Mammary epithelial cell (primary cell): ENCODE measurements around the gene UQCRFS1.

Experiments used
- CTCF ChIP-seq, 2 donors: IDR thresholded peaks in 1 of 2; conservative IDR thresholded peaks in 1 of 2; 2 replicates each; pipeline ENCODE4 v1.5.1; 2011 to 2012; ENCODE audit warnings: inconsistent platforms in 2 of 2, low read length in 2 of 2, mild to moderate bottlenecking in 2 of 2, control low read depth in 1 of 2, low read depth in 1 of 2; ENCODE audit not compliant: insufficient read depth in 1 of 2; ENCODE audit errors: extremely low read depth in 1 of 2
- EZH2 ChIP-seq: IDR thresholded peaks from 2 replicates; pipeline ENCODE4 v1.6.1; 2012; ENCODE audit warnings: low read length, inconsistent platforms, borderline replicate concordance

GRCh38 chr19:29171525-29171924, 41.4 kb downstream of the UQCRFS1 start:
- no peak for TF ChIP-seq CTCF (conservative IDR thresholded peaks at IDR 0.05 in 1 of 2, IDR thresholded peaks at IDR 0.05 in 1 of 2; ENCODE audit: extremely low read depth in 1 of 2, insufficient read depth in 1 of 2, low read depth in 1 of 2, low read length in 2 of 2)
- TF ChIP-seq EZH2: no peak
